Measurements from ENCODE around the gene DYNC2I2. TPM values are rescaled to one million over a fixed set of nuclear protein-coding genes. Genes with fewer than 3 reads are reported as not detected.
A peak's percentile ranks its signal among the peaks of the same experiment; 100 is the strongest.

The DYNC2I2 gene
- total RNA-seq, 4 donors from 2014 or later = 41.4 to 160 (median 94.9) TPM

GRCh38 chr9:128684325-128685199 is 27.9 kb upstream of the DYNC2I2 start:
- in situ Hi-C loops (cut with MboI; ENCODE audit: low pct_ligation_motif_present in 1 of 4, low pct_unique_long_range_greater_than_20kb in 1 of 4, low sequenced_read_pairs in 3 of 4) = no loop called here
- H3K4me3 ChIP-seq = peak overlapping the region; percentile 52 to 66 (median 58)
- TF ChIP-seq CTCF (IDR thresholded peaks at IDR 0.05) (no peak), POLR2AphosphoS5 (IDR thresholded peaks at IDR 0.05) (peak; percentile 76 to 86 (median 85)), POLR2A (IDR thresholded peaks at IDR 0.05) (peak; percentile 87)
- no peaks in the 10 kb centered on the region for H3K9me3 ChIP-seq
- H3K27me3 ChIP-seq = no peaks in the 10 kb centered on the region
- intact Hi-C loops (cut with DNase I; ENCODE audit: low total_unique reads) = no loop called here
- 4 to 9% methylated on average over 12 to 15 of the region's 15 CpGs for WGBS, 2 donors (ENCODE audit: low coverage in 1 of 2)
- no peaks in the 10 kb centered on the region for H3K36me3 ChIP-seq
- H3K4me1 ChIP-seq = peaks cover 18 to 52% (median 37%) of the 10 kb centered on the region in 4 donors
- H3K27ac ChIP-seq = peak overlapping the region; percentile 87 to 91 (median 90)
- DNase-seq = peak; percentile 92

GRCh38 chr9:128684065-128684324 is 27.3 kb upstream of the DYNC2I2 start:
- Histone ChIP-seq H3K36me3 (no peaks in the 10 kb centered on the region), H3K4me1 (peaks cover 18 to 52% (median 37%) of the 10 kb centered on the region in 4 donors), H3K27ac (peak overlapping the region; percentile 87 to 91 (median 90)), H3K27me3 (no peaks in the 10 kb centered on the region), H3K9me3 (no peaks in the 10 kb centered on the region), H3K4me3 (peak overlapping the region; percentile 52 to 66 (median 58))
- in situ Hi-C loops (cut with MboI; ENCODE audit: low pct_ligation_motif_present in 1 of 4, low pct_unique_long_range_greater_than_20kb in 1 of 4, low sequenced_read_pairs in 3 of 4) (no loop called here), intact Hi-C loops (cut with DNase I; ENCODE audit: low total_unique reads) (no loop called here)
- TF ChIP-seq CTCF (IDR thresholded peaks at IDR 0.05) (no peak), POLR2A (IDR thresholded peaks at IDR 0.05) (no peak), POLR2AphosphoS5 (IDR thresholded peaks at IDR 0.05) (no peak), EP300 (IDR thresholded peaks at IDR 0.05; ENCODE audit: low read depth) (no peak)
- DNase-seq = no peak
- WGBS, 2 donors (ENCODE audit: low coverage in 1 of 2) = 0% methylated on average over 3 of the region's 3 CpGs; no CpG with 5 or more reads in 1 of the 2 donors

GRCh38 chr9:128683340-128684064 is 26.9 kb upstream of the DYNC2I2 start:
- 0 to 9% methylated on average over 4 to 21 of the region's 21 CpGs for WGBS, 2 donors (ENCODE audit: low coverage in 1 of 2)
- TF ChIP-seq POLR2AphosphoS5 (IDR thresholded peaks at IDR 0.05) (peak in 2 of 3 donors; percentile 12 to 34), POLR2A (IDR thresholded peaks at IDR 0.05) (no peak)

GRCh38 chr9:128677794-128678193 is 21.1 kb upstream of the DYNC2I2 start:
- peaks cover 0 to 5% (median under 1%) of the 10 kb centered on the region in 4 donors for H3K4me1 ChIP-seq
- in situ Hi-C loops (cut with MboI; ENCODE audit: low pct_ligation_motif_present in 1 of 4, low pct_unique_long_range_greater_than_20kb in 1 of 4, low sequenced_read_pairs in 3 of 4) = no loop called here
- intact Hi-C loops (cut with DNase I; ENCODE audit: low total_unique reads) = no loop called here
- whole genome bisulfite sequencing, 2 donors (ENCODE audit: low coverage in 1 of 2) = 87 to 89% methylated on average over 10 of the region's 10 CpGs
- H3K27ac ChIP-seq = no peak overlapping the region
- H3K9me3 ChIP-seq = no peaks in the 10 kb centered on the region
- TF ChIP-seq EP300 (IDR thresholded peaks at IDR 0.05; ENCODE audit: low read depth) = no peak
- TF ChIP-seq POLR2AphosphoS5 (IDR thresholded peaks at IDR 0.05) = no peak
- no peak for TF ChIP-seq CTCF (IDR thresholded peaks at IDR 0.05)
- TF ChIP-seq POLR2A (IDR thresholded peaks at IDR 0.05) = no peak
- no peak overlapping the region for H3K4me3 ChIP-seq
- H3K27me3 ChIP-seq = no peaks in the 10 kb centered on the region
- DNase-seq = no peak
- H3K36me3 ChIP-seq = no peaks in the 10 kb centered on the region

More at GRCh38 chr9:128683340-128684064, 26.9 kb upstream of the DYNC2I2 start:
- peak overlapping the region; percentile 52 to 66 (median 58) for H3K4me3 ChIP-seq
- peak overlapping the region; percentile 87 to 91 (median 90) for H3K27ac ChIP-seq
- in situ Hi-C loops (cut with MboI; ENCODE audit: low pct_ligation_motif_present in 1 of 4, low pct_unique_long_range_greater_than_20kb in 1 of 4, low sequenced_read_pairs in 3 of 4) = no loop called here
- intact Hi-C loops (cut with DNase I; ENCODE audit: low total_unique reads) = no loop called here
- DNase-seq = peak; percentile 77
- H3K4me1 ChIP-seq = peaks cover 18 to 51% (median 37%) of the 10 kb centered on the region in 4 donors
- H3K27me3 ChIP-seq = no peaks in the 10 kb centered on the region
- H3K36me3 ChIP-seq = no peaks in the 10 kb centered on the region
- no peaks in the 10 kb centered on the region for H3K9me3 ChIP-seq
